Measurements from ENCODE around the gene ZNF408.

ZNF408 gene

GRCh38 chr11:46677169-46677568 lies 23.7 kb upstream of the ZNF408 start (continued):
- TF ChIP-seq CREB5 (CRISPR knock-in tag; IDR thresholded peaks at IDR 0.05; ENCODE audit: low read depth) (no peak), TCF4 (CRISPR knock-in tag; IDR thresholded peaks at IDR 0.05; ENCODE audit: borderline replicate concordance) (no peak)

- ATAC-seq, result peak; percentile 8
- no peak for TF ChIP-seq GLIS3 (CRISPR knock-in tag; IDR thresholded peaks at IDR 0.05)
- no peak for TF ChIP-seq ESRRG (CRISPR knock-in tag; IDR thresholded peaks at IDR 0.05)
Observed at GRCh38 chr11:46677991-46678740, 22.7 kb upstream of the ZNF408 start.

GRCh38 chr11:46678741-46679130 lies 22.1 kb upstream of the ZNF408 start:
- ATAC-seq, result no peak
- TF ChIP-seq GLIS3 (CRISPR knock-in tag; IDR thresholded peaks at IDR 0.05) (no peak), ZFP30 (CRISPR knock-in tag; IDR thresholded peaks at IDR 0.05) (no peak), ZNF8 (CRISPR knock-in tag; IDR thresholded peaks at IDR 0.05) (no peak), ZC3H10 (CRISPR knock-in tag; IDR thresholded peaks at IDR 0.05) (no peak), ZNF70 (CRISPR knock-in tag; IDR thresholded peaks at IDR 0.05) (no peak), TSHZ2 (CRISPR knock-in tag; IDR thresholded peaks at IDR 0.05) (no peak), ZFP3 (CRISPR knock-in tag; IDR thresholded peaks at IDR 0.05) (no peak), TOX (CRISPR knock-in tag; IDR thresholded peaks at IDR 0.05; ENCODE audit: borderline replicate concordance) (no peak), ZNF565 (CRISPR knock-in tag; conservative IDR thresholded peaks at IDR 0.05; ENCODE audit: low read depth) (no peak), PPARA (CRISPR knock-in tag; IDR thresholded peaks at IDR 0.05; ENCODE audit: borderline replicate concordance) (no peak), ISL1 (CRISPR knock-in tag; IDR thresholded peaks at IDR 0.05) (no peak), CSRNP3 (CRISPR knock-in tag; IDR thresholded peaks at IDR 0.05) (no peak), SNAI2 (CRISPR knock-in tag; IDR thresholded peaks at IDR 0.05) (no peak), OSR1 (CRISPR knock-in tag; IDR thresholded peaks at IDR 0.05) (no peak), ESRRG (CRISPR knock-in tag; IDR thresholded peaks at IDR 0.05) (no peak), CREB5 (CRISPR knock-in tag; IDR thresholded peaks at IDR 0.05; ENCODE audit: low read depth) (no peak), POU6F1 (CRISPR knock-in tag; IDR thresholded peaks at IDR 0.05; ENCODE audit: borderline replicate concordance, low read depth) (no peak), CSDC2 (CRISPR knock-in tag; IDR thresholded peaks at IDR 0.05) (no peak)

Measured in SK-N-SH treated with all-trans-retinoic acid at 6 μM for 48 hours (cell line).